Tibial artery (tissue), 4 donors: ENCODE measurements around the gene CPT1C.

Experiments used
- DNase-seq, 2 donors: peaks; one replicate each; pipeline ENCODE4 v3.0.0-alpha.2; 2019
- H3K27ac ChIP-seq, 2 donors: fragments of 200-600 bp; sonication (generic) in 1 of 2; 1 replicate in 1 of 2; 2 replicates in 1 of 2; pipeline ENCODE4 v1.5.1; 2018 to 2019; ENCODE audit warnings: mild to moderate bottlenecking in 1 of 2
- H3K27me3 ChIP-seq, 2 donors: fragments of 200-600 bp; sonication (generic) in 1 of 2; one replicate each; pipeline versions ENCODE4 v1.5.1 to v1.6.0; 2016 to 2019
- H3K36me3 ChIP-seq, 3 donors: fragments of 200-600 bp; sonication (generic) in 2 of 3; one replicate each; pipeline ENCODE4 v1.5.1; 2016 to 2019; ENCODE audit warnings: mild to moderate bottlenecking in 2 of 3
- H3K4me1 ChIP-seq, 4 donors: fragments of 200-600 bp; sonication (generic) in 2 of 4; 1 replicate in 3 of 4; 2 replicates in 1 of 4; pipeline ENCODE4 v1.5.1; 2016 to 2019
- H3K4me3 ChIP-seq, 2 donors: fragments of 200-600 bp; sonication (generic) in 1 of 2; 1 replicate in 1 of 2; 2 replicates in 1 of 2; pipeline ENCODE4 v1.5.1; 2018 to 2019; ENCODE audit warnings: mild to moderate bottlenecking in 2 of 2
- H3K9me3 ChIP-seq, 3 donors: fragments of 200-600 bp; sonication (generic) in 1 of 3; one replicate each; pipeline ENCODE4 v1.5.1; 2016 to 2019
- CTCF ChIP-seq, 2 experiments: fragments of 200-600 bp in 1 of 2; fragments of 450-650 bp in 1 of 2; IDR thresholded peaks; one replicate each; pipeline ENCODE4 v1.5.1; 2017 to 2019; ENCODE audit warnings: antibody characterized with exemption in 2 of 2, mild to moderate bottlenecking in 1 of 2, moderate library complexity in 1 of 2
- intact Hi-C: fragments of 100-400 bp; cut with DNase I; formaldehyde crosslinking; loops from one replicate; pipeline ENCODE4 v1.15.0; 2023; ENCODE audit warnings: low total_unique reads

CPT1C gene

DNA sequence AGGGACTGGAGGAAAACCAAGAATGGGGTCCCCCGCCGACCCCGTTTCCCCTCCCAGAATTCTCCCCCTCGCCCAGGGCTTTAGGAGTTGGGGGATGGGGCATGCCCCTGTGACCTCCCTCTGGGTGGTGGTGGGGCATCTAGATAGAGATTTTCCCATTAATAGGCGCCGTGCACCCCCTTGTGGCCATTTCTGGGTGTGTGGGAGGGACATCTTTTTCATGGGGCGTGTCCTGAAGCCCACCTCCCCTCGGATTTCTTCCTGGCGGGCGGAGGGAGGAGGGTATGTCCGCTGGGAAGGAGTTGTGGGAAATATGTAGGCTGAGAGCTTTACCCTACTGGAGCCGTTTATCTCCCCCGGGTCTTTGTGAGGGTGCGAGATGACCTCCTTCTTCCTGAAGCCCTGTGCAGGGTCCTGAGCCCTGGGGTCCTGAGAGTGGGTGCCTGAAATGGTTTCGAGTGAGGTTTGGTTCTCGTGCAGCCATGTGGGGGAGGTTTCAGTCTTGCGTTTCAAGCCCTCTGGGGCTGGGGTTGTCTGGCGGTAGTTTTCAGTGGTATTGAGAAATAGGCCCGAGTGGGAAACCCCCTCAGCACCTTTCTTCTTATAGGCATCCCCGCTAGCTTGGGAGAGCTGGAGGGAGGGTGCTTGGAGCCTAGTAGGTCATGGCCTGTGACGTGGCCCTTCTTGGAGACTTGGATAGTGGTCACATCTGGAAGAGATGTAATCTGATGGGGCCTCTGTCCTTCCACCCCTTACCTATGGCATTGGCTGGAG is 12.8 kb upstream of the CPT1C start:
- no peaks in the 10 kb centered on the region for H3K9me3 ChIP-seq
- peaks cover 20 to 25% (median 21%) of the 10 kb centered on the region in 3 donors for H3K36me3 ChIP-seq
- intact Hi-C loops, result loop anchor here (2.0 to 10.0 kb wide), 3 partner anchors 87 to 183 kb away; partner anchors contain the start of genes FCGRT, PRR12 and RPS11
- peak; percentile 50 to 64 for TF ChIP-seq CTCF (IDR thresholded peaks at IDR 0.05)
- H3K4me1 ChIP-seq, result peaks cover 6 to 49% (median 41%) of the 10 kb centered on the region in 4 donors
- peak overlapping the region; percentile 97 to 99 for H3K27ac ChIP-seq
- H3K4me3 ChIP-seq, result peak overlapping the region; percentile 91 to 100
- no peaks in the 10 kb centered on the region for H3K27me3 ChIP-seq
- peak; percentile 73 to 85 for DNase-seq

GRCh38 chr19:49678985-49679770 is 11.7 kb upstream of the CPT1C start:
- Histone ChIP-seq H3K9me3 (no peaks in the 10 kb centered on the region), H3K4me1 (peaks cover 6 to 49% (median 41%) of the 10 kb centered on the region in 4 donors), H3K36me3 (peaks cover 31 to 35% (median 31%) of the 10 kb centered on the region in 3 donors), H3K27ac (peak overlapping the region in 1 of 2 donors; percentile 99), H3K27me3 (no peaks in the 10 kb centered on the region), H3K4me3 (no peak overlapping the region)
- no peak for DNase-seq
- intact Hi-C loops, result loop anchor here (5.0 to 10.0 kb wide), 2 partner anchors 167 to 184 kb away; partner anchors contain the start of genes FCGRT and RPS11
- TF ChIP-seq CTCF (IDR thresholded peaks at IDR 0.05), result no peak

DNA sequence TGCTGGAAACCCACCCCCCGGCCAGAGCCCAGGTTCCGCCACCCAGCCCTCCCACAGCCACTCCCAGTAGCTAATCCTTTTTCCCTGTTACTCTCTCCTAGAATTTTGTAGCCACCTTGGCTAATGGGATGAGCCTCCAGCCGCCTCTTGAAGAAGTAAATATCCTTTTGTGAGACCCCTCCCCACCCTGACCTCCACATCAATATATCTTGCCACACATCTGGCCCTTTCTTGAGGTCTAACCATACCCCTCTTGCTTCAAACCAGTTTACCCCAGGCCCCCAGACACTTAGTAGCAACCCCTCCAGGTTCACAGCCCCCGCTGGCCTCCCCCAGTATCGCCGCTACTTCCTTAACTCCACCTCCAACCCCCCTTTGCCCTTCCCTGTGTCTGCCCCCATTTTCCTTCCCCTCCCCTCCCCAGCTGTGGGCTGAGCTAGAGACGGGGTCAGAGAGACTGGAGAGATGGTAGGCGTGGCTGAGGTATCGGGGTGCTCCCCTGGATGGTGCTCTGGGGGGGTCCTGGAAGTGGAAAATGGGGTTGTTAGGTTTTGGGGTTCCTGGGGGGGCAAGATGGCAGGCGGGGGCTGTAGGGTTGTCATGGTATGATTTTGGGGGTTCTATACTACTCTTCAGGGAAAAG is 11.0 kb upstream of the CPT1C start:
- H3K4me3 ChIP-seq, result peak overlapping the region in 1 of 2 donors; percentile 16

DNA sequence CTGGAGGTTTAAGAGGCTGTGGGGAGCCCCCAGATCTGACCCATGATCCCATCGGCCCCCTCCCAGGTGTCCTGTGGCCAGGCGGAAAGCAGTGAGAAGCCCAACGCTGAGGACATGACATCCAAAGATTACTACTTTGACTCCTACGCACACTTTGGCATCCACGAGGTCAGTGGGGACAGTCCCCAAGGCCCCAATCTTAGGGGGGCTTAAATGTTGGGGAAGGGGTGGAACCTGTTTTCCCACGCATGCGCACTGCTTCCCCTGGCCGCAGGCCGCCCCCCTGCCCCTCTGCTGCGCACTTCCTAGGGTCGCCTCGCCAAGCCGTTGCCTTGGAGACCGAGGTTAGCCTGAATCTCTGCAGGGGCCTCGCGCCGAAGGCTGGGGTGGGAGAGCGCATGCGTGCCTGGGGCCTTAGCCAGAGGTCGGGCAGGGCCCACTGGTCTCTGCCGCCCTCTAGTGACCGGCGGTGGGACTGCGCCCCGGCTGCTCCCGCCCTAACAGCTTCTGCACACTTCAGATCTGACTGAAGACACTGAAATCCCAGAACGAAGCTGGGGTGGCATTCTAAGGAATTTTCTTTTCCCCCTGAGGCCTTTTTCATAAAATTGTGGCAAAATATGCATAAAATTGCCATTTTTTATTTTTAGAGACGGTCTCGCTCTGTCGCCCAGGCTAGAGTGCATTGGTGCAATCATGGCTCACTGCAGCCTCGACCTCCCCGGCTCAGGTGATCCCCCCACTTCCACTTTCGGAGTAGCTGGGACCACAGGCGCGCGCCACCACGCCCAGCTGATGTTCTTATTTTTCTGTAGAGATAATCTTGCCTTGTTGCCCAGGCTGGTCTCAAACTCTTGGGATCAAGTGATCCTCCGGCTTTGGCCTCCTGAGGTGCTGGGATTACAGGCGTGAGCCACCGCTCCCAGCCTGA is 10.2 kb upstream of the CPT1C start:
- H3K36me3 ChIP-seq, result peaks cover 44 to 50% (median 45%) of the 10 kb centered on the region in 3 donors
- peak overlapping the region; percentile 16 to 21 for H3K4me3 ChIP-seq
- TF ChIP-seq CTCF (IDR thresholded peaks at IDR 0.05), result peak; percentile 97 to 100
- no peaks in the 10 kb centered on the region for H3K27me3 ChIP-seq
- intact Hi-C loops, result no loop called here
- peak overlapping the region; percentile 1 to 99 for H3K27ac ChIP-seq
- peak; percentile 78 to 92 for DNase-seq
- H3K9me3 ChIP-seq, result no peaks in the 10 kb centered on the region
- H3K4me1 ChIP-seq, result peaks cover 6 to 45% (median 40%) of the 10 kb centered on the region in 4 donors

More for the DNA sequence above, 11.0 kb upstream of the CPT1C start:
- Histone ChIP-seq H3K36me3 (peaks cover 38 to 42% (median 38%) of the 10 kb centered on the region in 3 donors), H3K4me1 (peaks cover 6 to 49% (median 41%) of the 10 kb centered on the region in 4 donors), H3K27ac (peak overlapping the region; percentile 1 to 99), H3K27me3 (no peaks in the 10 kb centered on the region), H3K9me3 (no peaks in the 10 kb centered on the region)
- TF ChIP-seq CTCF (IDR thresholded peaks at IDR 0.05), result no peak
- no peak for DNase-seq
- intact Hi-C loops, result loop anchor here (5.0 to 10.0 kb wide), 2 partner anchors 168 to 185 kb away; partner anchors contain the start of genes FCGRT and RPS11
